Transverse colon (tissue), 3 donors: ENCODE data around the gene RAB37.

ENCODE experiments used
- POLR2A ChIP-seq: fragments of 450-650 bp; IDR thresholded peaks from one replicate; pipeline ENCODE4 v1.6.1; 2016; ENCODE audit warnings: antibody characterized with exemption, mild to moderate bottlenecking, moderate library complexity
- TF ChIP-seq, protein P1 (sequence below), 5 experiments: fragments of 200-600 bp in 3 of 5; fragments of 450-650 bp in 2 of 5; sonication (generic) in 3 of 5; IDR thresholded peaks; 1 replicate in 2 of 5; 2 replicates in 3 of 5; pipeline ENCODE4 v1.5.1; 2016 to 2017; ENCODE audit warnings: antibody characterized with exemption in 5 of 5, inconsistent platforms in 3 of 5, mild to moderate bottlenecking in 2 of 5, moderate library complexity in 1 of 5

DNA sequence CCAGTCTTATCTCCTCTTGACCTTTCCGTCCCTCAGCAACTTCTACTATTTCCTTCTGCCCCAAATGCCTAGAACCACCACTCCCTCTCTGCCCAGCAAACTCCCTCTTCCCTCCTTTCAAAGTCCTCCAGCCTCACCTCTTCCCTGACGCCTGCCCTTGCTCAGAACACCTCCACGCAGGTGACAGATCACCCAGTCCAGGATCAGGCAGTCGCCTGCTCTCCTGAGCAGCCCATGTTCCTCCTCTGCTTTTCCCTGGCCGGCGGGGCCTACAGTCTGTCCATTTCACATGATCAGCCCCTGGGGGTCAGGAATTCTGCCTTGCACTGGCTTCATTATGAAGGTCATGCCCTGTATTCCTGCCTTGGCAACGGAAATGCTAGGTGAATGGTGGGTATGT is 24.8 kb upstream of the RAB37 start:
- TF ChIP-seq, protein P1, sequence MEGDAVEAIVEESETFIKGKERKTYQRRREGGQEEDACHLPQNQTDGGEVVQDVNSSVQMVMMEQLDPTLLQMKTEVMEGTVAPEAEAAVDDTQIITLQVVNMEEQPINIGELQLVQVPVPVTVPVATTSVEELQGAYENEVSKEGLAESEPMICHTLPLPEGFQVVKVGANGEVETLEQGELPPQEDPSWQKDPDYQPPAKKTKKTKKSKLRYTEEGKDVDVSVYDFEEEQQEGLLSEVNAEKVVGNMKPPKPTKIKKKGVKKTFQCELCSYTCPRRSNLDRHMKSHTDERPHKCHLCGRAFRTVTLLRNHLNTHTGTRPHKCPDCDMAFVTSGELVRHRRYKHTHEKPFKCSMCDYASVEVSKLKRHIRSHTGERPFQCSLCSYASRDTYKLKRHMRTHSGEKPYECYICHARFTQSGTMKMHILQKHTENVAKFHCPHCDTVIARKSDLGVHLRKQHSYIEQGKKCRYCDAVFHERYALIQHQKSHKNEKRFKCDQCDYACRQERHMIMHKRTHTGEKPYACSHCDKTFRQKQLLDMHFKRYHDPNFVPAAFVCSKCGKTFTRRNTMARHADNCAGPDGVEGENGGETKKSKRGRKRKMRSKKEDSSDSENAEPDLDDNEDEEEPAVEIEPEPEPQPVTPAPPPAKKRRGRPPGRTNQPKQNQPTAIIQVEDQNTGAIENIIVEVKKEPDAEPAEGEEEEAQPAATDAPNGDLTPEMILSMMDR (IDR thresholded peaks at IDR 0.05) = no peak
- no peak for TF ChIP-seq POLR2A
